ENCODE measurements around the gene C21orf58.

Gene C21orf58

DNA sequence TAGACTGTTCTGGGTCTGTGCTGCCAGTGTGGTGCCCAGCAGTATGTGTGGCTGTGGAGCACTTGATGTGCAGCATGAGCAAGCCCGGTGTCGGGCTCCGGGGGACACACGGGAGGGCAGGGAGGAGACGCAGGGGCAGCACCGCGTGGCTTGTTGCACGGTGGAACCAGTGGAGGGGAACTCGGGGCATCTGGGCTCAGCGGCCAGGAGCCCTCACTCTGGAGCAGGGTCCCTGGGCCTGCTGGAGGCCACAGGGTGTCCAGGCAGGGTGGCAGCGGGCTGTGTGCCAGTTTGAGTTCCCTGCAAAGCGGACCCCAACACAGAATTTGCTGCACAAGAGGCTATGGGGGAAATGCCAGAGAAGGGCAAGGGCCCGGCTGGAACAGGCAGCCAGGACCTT is 30.8 kb upstream of the C21orf58 start:
- no peak for DNase-seq (ENCODE audit: low read depth, low spot score)
- POLR2A ChIA-PET: no interaction called here
- TF ChIP-seq, protein P1, sequence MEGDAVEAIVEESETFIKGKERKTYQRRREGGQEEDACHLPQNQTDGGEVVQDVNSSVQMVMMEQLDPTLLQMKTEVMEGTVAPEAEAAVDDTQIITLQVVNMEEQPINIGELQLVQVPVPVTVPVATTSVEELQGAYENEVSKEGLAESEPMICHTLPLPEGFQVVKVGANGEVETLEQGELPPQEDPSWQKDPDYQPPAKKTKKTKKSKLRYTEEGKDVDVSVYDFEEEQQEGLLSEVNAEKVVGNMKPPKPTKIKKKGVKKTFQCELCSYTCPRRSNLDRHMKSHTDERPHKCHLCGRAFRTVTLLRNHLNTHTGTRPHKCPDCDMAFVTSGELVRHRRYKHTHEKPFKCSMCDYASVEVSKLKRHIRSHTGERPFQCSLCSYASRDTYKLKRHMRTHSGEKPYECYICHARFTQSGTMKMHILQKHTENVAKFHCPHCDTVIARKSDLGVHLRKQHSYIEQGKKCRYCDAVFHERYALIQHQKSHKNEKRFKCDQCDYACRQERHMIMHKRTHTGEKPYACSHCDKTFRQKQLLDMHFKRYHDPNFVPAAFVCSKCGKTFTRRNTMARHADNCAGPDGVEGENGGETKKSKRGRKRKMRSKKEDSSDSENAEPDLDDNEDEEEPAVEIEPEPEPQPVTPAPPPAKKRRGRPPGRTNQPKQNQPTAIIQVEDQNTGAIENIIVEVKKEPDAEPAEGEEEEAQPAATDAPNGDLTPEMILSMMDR (IDR thresholded peaks at IDR 0.05; ENCODE audit: insufficient read depth, low read length, missing control alignments): no peak
- CTCF ChIA-PET: no interaction called here
- H3K4me3 ChIP-seq (ENCODE audit: low read depth, low read length): no peak overlapping the region

DNA sequence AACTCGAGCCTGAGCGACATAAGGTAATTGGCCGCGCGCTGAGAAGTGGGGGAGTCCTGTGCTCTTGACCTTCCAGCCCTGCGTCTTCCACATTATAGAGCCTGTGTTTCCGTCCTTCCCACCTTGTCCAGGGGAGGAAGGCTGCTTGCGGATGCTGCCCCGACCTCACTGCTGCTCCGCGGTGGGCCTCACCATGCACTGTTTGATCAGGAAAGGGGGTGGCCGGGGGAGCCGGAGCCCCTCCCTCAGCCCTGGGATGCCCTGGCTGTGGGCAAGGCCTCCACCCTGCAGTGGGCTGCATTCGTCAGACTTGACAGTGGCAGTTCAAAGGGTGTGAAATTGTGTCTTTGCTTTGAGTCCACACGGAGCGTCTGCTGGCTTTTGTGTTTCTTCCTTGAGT is 30.4 kb upstream of the C21orf58 start:
- ChIA-PET CTCF (no interaction called here), POLR2A (no interaction called here)
- DNase-seq (ENCODE audit: low read depth, low spot score): no peak
- TF ChIP-seq, protein P1 (IDR thresholded peaks at IDR 0.05; ENCODE audit: insufficient read depth, low read length, missing control alignments): no peak
- H3K4me3 ChIP-seq (ENCODE audit: low read depth, low read length): no peak overlapping the region

DNA sequence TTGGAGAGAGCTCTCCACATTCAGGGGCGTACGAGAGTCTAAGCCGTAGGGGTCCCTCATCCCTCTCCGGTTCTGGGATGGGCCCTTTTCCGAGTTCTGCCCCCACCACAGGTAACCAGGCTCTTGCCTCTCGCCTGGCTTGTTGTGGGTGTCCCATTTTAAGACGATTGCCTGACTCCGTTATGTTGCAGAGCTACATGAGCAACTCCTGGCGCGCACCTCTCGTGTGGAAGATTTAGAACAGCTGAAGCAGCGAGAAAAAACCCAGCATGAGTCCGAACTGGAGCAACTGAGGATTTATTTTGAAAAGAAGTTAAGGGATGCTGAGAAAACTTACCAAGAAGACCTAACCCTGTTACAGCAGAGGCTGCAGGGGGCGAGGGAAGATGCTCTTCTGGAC is 29.2 kb upstream of the C21orf58 start:
- H3K4me3 ChIP-seq (ENCODE audit: low read depth, low read length): no peak overlapping the region
- CTCF ChIA-PET: no interaction called here
- TF ChIP-seq, protein P1 (IDR thresholded peaks at IDR 0.05; ENCODE audit: insufficient read depth, low read length, missing control alignments): no peak
- no peak for DNase-seq (ENCODE audit: low read depth, low spot score)
- POLR2A ChIA-PET: no interaction called here

DNA sequence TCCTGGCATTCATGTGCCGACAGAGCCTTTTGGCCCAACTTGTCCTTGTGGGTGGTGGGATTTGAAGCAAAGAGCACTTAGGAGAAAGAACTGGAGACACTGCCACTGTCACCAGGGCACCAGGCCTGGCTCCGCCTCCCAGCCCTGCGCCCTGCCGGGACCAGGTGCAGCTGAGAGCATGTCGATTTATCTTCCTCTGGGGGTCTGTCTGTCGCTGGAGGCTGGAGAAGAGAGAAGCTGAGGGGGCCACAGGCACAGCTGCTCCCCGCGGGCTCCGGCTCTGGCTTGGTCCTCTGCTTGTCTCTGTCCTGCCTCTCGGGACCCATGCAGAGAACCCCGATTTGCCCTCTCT is 28.5 kb upstream of the C21orf58 start:
- no peak overlapping the region for H3K4me3 ChIP-seq (ENCODE audit: low read depth, low read length)
- TF ChIP-seq, protein P1 (IDR thresholded peaks at IDR 0.05; ENCODE audit: insufficient read depth, low read length, missing control alignments): no peak
- no peak for DNase-seq (ENCODE audit: low read depth, low spot score)
- CTCF ChIA-PET: no interaction called here
- POLR2A ChIA-PET: no interaction called here

DNA sequence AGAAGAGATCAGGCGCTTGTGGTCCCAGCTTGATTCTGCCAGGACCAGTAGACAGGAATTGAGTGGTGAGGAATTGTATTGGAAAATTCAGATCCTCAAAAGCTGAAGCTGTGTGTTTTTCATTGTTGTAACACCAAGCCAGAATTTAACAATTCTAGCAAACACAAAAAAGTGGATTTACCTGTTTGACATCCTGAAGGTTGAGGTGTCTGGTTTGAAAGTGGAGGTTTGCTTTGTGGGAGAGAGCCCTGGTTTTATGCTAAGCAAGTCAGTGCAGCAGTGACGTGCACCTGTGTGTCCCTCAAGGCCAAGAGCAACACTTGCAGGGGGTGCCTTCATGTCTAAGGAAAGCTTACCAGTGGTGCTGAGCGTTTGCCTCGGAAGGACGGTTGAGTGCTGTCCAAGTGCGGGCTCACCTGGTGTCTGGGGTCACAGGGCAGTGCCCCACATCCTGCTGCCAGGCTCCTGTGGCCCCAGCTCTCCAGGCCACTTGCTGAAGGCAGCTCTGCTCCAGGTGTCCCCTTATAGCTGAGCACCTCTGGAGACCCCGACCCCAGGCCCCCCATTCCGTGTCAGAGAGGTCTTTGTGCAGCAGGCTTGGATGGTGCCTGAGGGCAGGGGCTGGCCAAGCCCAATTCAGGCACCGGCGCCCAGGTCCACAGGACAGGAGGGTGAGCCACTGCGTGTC is 27.9 kb upstream of the C21orf58 start:
- CTCF ChIA-PET: no interaction called here
- POLR2A ChIA-PET: interaction anchor here (0.7 kb wide), 1 partner anchor 66 kb away, joined by 3 read pairs; the partner anchor contains the start of gene MCM3AP
- DNase-seq (ENCODE audit: low read depth, low spot score): no peak
- TF ChIP-seq, protein P1 (IDR thresholded peaks at IDR 0.05; ENCODE audit: insufficient read depth, low read length, missing control alignments): no peak
- no peak overlapping the region for H3K4me3 ChIP-seq (ENCODE audit: low read depth, low read length)

DNA sequence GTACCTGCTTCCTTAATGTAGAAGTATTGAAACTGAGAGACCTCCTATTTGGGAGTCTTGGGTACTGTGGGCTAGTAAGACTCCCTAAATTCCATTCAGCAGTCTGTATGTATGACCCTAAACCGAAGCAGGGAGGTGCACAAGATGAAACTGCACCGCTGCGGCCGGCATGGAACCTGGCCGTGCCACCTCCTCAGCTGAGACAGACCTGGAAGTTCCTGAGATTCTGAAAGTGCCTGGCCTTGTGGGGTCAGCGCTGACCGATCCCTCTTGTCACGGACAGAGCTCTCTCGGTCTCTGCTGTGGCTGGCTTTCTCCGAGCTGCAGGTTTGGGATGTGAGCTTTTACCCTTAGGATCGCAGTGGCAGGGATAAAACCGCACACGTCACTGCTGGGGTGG is 27.3 kb upstream of the C21orf58 start:
- TF ChIP-seq, protein P1 (IDR thresholded peaks at IDR 0.05; ENCODE audit: insufficient read depth, low read length, missing control alignments): no peak
- H3K4me3 ChIP-seq (ENCODE audit: low read depth, low read length): no peak overlapping the region
- ChIA-PET POLR2A (interaction anchor here (0.7 kb wide), 1 partner anchor 66 kb away, joined by 3 read pairs; the partner anchor contains the start of gene MCM3AP), CTCF (no interaction called here)
- DNase-seq (ENCODE audit: low read depth, low spot score): no peak
